Right lobe of liver (tissue), 6 donors: Measurements from ENCODE around the gene TACC3. TPM values are rescaled to one million over a fixed set of nuclear protein-coding genes. Genes with fewer than 3 reads are reported as not detected.

Experiments
- ATAC-seq, 4 donors: fragments of 200-7000 bp; cut with Tn5 transposase; one replicate each; pipeline ENCODE4 v1.9.1; 2020; ENCODE audit warnings: mild to moderate bottlenecking in 4 of 4, moderate library complexity in 4 of 4
- DNase-seq, 3 donors: peaks; one replicate each; pipeline ENCODE4 v3.0.0-alpha.2; 2020
- H3K27ac ChIP-seq, 3 donors: fragments of 200-600 bp; one replicate each; pipeline ENCODE4 v1.8.0; 2022
- H3K27me3 ChIP-seq, 2 donors: fragments of 200-600 bp; one replicate each; pipeline ENCODE4 v1.8.0; 2022
- H3K36me3 ChIP-seq, 4 donors: fragments of 200-600 bp; sonication (generic) in 1 of 4; one replicate each; pipeline versions ENCODE4 v1.5.1 to v1.8.0; 2017 to 2022; ENCODE audit warnings: control low read depth in 1 of 4
- H3K4me1 ChIP-seq, 4 donors: fragments of 200-600 bp; sonication (generic) in 1 of 4; one replicate each; pipeline versions ENCODE4 v1.5.1 to v1.8.0; 2017 to 2022; ENCODE audit warnings: control low read depth in 1 of 4
- H3K4me3 ChIP-seq, 3 donors: fragments of 200-600 bp; one replicate each; pipeline ENCODE4 v1.8.0; 2022
- H3K9me3 ChIP-seq, 4 donors: fragments of 200-600 bp; sonication (generic) in 1 of 4; one replicate each; pipeline versions ENCODE4 v1.5.1 to v1.8.0; 2017 to 2022; ENCODE audit warnings: control low read depth in 1 of 4
- POLR2A ChIP-seq: fragments of 450-650 bp; IDR thresholded peaks from one replicate; pipeline ENCODE4 v1.6.1; 2017; ENCODE audit warnings: antibody characterized with exemption, mild to moderate bottlenecking
- WGBS: methylation state at CpG from one replicate; pipeline ENCODE4 v1.1.6; 2018; ENCODE audit warnings: low coverage, low lambda C conversion rate; ENCODE audit not compliant: insufficient coverage; ENCODE audit errors: missing lambda C conversion rate; 5-methylcytosine and 5-hydroxymethylcytosine counted together
- intact Hi-C, 2 donors: fragments of 100-400 bp; cut with DNase I; formaldehyde crosslinking; loops; one replicate each; pipeline versions ENCODE4 v1.11.2 to v1.14.1; 2022
- total RNA-seq, 6 experiments: library from RNA; depleted of rRNA in 2 of 6; stranded (reverse); fragments of >200 nt in 2 of 6; fragmentation: NEBNext Ultra II Directional in 3 of 6; extraction: Animal tissue kit (Norgen Biotek cat#: 25700) in 3 of 6; gene quantifications; one replicate each; pipeline versions ENCODE4 v1.1.0 to v1.2.4, GENCODE V29; 2016 to 2023
- TF ChIP-seq, protein P1 (sequence below), 4 donors: fragments of 200-600 bp in 3 of 4; fragments of 450-650 bp in 1 of 4; IDR thresholded peaks; one replicate each; pipeline versions ENCODE4 v1.5.1 to v1.8.0; 2016 to 2022; ENCODE audit warnings: antibody characterized with exemption in 4 of 4, mild to moderate bottlenecking in 2 of 4
- donor health status: DM: no; HTN: yes; CAD: no.
- donor health status: DM: no; HTN: no; CAD: no.
- donor health status: DM: no; HTN: no; CAD: no.
- donor health status: DM: no; HTN: yes; CAD: no.
- donor health status: DM: no; HTN: yes; CAD: no.

TACC3 gene
- total RNA-seq, 6 experiments from 2014 or later = 2.2 to 5.7 (median 4.8) TPM

GRCh38 chr4:1675802-1676137, 45.6 kb upstream of the TACC3 start:
- intact Hi-C loops = no loop called here
- no peaks in the 10 kb centered on the region for H3K4me1 ChIP-seq

DNA sequence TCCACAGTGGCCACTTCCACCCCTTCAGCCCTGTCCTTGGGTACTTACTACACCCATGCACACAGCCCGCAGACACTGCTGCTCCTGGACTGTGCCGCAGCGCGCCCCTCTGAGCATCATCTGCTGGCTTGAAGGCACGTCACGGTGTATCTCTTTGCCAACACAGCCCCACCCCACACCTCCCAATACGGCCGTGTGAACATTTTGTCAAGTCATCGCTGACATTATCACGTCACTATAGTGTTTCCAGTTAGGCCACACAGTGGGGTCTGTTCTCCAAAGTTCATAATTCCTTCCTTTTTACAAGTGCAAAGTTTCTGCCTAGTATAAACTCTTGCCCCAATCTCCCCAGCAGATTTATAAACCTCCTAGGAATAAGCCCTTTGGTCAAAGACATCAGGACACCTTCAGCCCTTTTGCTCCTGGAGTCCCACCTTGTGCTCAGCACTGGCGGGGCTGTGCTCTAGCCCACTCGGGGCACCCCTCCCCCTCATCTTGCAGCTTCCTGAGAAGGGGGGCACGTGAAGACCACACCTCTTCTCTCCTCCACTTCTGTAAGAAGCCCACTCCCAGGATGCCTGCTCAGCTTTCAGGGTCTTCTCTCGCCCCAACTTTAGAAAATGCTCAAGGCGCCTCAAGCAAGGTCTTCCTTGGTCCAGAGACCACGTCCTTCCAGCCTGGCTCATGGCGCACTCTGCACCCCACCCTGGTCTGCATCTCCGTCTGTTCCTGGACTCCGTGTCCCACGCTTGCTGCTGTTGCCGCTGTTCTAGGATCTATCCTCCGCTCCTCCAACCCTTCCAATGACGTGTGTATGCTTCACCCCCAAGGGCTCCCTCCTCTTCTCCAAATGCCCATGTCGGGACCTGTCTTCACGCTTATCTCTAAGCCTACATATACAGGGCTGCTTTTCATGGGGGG, 44.5 kb upstream of the TACC3 start:
- Histone ChIP-seq H3K27ac (no peak overlapping the region), H3K4me3 (no peak overlapping the region), H3K27me3 (no peaks in the 10 kb centered on the region), H3K9me3 (no peaks in the 10 kb centered on the region), H3K36me3 (no peaks in the 10 kb centered on the region), H3K4me1 (no peaks in the 10 kb centered on the region)
- TF ChIP-seq, protein P1, sequence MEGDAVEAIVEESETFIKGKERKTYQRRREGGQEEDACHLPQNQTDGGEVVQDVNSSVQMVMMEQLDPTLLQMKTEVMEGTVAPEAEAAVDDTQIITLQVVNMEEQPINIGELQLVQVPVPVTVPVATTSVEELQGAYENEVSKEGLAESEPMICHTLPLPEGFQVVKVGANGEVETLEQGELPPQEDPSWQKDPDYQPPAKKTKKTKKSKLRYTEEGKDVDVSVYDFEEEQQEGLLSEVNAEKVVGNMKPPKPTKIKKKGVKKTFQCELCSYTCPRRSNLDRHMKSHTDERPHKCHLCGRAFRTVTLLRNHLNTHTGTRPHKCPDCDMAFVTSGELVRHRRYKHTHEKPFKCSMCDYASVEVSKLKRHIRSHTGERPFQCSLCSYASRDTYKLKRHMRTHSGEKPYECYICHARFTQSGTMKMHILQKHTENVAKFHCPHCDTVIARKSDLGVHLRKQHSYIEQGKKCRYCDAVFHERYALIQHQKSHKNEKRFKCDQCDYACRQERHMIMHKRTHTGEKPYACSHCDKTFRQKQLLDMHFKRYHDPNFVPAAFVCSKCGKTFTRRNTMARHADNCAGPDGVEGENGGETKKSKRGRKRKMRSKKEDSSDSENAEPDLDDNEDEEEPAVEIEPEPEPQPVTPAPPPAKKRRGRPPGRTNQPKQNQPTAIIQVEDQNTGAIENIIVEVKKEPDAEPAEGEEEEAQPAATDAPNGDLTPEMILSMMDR (IDR thresholded peaks at IDR 0.05) = no peak
- TF ChIP-seq POLR2A = no peak
- whole genome bisulfite sequencing = 76% methylated on average over 14 of the region's 25 CpGs
- peak in 1 of 3 donors; percentile 43 for DNase-seq
- ATAC-seq = no peak
- intact Hi-C loops = no loop called here

More at GRCh38 chr4:1675802-1676137, 45.6 kb upstream of the TACC3 start:
- WGBS = 84% methylated on average over 7 of the region's 10 CpGs
- ATAC-seq = no peak
- TF ChIP-seq POLR2A = no peak
- TF ChIP-seq, protein P1 (IDR thresholded peaks at IDR 0.05) = no peak
- H3K4me3 ChIP-seq = no peak overlapping the region
- H3K27me3 ChIP-seq = no peaks in the 10 kb centered on the region
- H3K27ac ChIP-seq = no peak overlapping the region
- DNase-seq = no peak
- no peaks in the 10 kb centered on the region for H3K36me3 ChIP-seq
- H3K9me3 ChIP-seq = no peaks in the 10 kb centered on the region

- no peak for TF ChIP-seq POLR2A
- TF ChIP-seq, protein P1 (IDR thresholded peaks at IDR 0.05) = no peak
- H3K4me3 ChIP-seq = no peak overlapping the region
- H3K36me3 ChIP-seq = no peaks in the 10 kb centered on the region
- H3K9me3 ChIP-seq = no peaks in the 10 kb centered on the region
- intact Hi-C loops = no loop called here
- no peaks in the 10 kb centered on the region for H3K4me1 ChIP-seq
- H3K27ac ChIP-seq = no peak overlapping the region
- H3K27me3 ChIP-seq = no peaks in the 10 kb centered on the region
- DNase-seq = peak in 1 of 3 donors; percentile 5
- WGBS = 49% methylated on average over 3 of the region's 5 CpGs
- ATAC-seq = no peak
Measured at GRCh38 chr4:1678244-1678643, 43.1 kb upstream of the TACC3 start.

GRCh38 chr4:1682860-1683259, 38.5 kb upstream of the TACC3 start:
- peaks cover 0 to 18% (median 0%) of the 10 kb centered on the region in 4 donors for H3K4me1 ChIP-seq
- H3K36me3 ChIP-seq = no peaks in the 10 kb centered on the region
- intact Hi-C loops = no loop called here
- ATAC-seq (no peak), DNase-seq (peak in 1 of 3 donors; percentile 19)
- TF ChIP-seq, protein P1 (IDR thresholded peaks at IDR 0.05) = no peak
- TF ChIP-seq POLR2A = no peak
- H3K9me3 ChIP-seq = no peaks in the 10 kb centered on the region
- WGBS = 89% methylated on average over 13 of the region's 13 CpGs
- H3K4me3 ChIP-seq = no peak overlapping the region
- no peaks in the 10 kb centered on the region for H3K27me3 ChIP-seq
- H3K27ac ChIP-seq = no peak overlapping the region
